ENCODE results near the gene CHAF1A.

Gene CHAF1A

GRCh38 chr19:4464815-4465581 is 62.6 kb downstream of the CHAF1A start:
- no peak for DNase-seq

GRCh38 chr19:4467835-4468234 is 65.4 kb downstream of the CHAF1A start:
- DNase-seq = no peak

- peak; percentile 100 for DNase-seq
These were observed 69.1 kb downstream of the CHAF1A start for GRCh38 chr19:4471403-4472173.

- no peak for DNase-seq
These were observed 69.9 kb downstream of the CHAF1A start, which contains the start of gene HDGFL2 for GRCh38 chr19:4472174-4472974. HDGFL2 (plus strand) TSS chr19:4472297; CDS start chr19:4472351, 54 bp downstream.

- DNase-seq = no peak
These were observed 70.7 kb downstream of the CHAF1A start for GRCh38 chr19:4473011-4473762.

- DNase-seq = no peak
These were observed 71.5 kb downstream of the CHAF1A start for GRCh38 chr19:4473763-4474513.

GRCh38 chr19:4474514-4475022 is 72.1 kb downstream of the CHAF1A start:
- no peak for DNase-seq

GRCh38 chr19:4477034-4477801 is 74.8 kb downstream of the CHAF1A start:
- DNase-seq = no peak

GRCh38 chr19:4482721-4483364 is 80.4 kb downstream of the CHAF1A start:
- no peak for DNase-seq

- no peak for DNase-seq
These were observed 80.9 kb downstream of the CHAF1A start for GRCh38 chr19:4483385-4483784.

GRCh38 chr19:4487572-4487971 is 85.1 kb downstream of the CHAF1A start:
- no peak for DNase-seq

- DNase-seq = no peak
These were observed 86.1 kb downstream of the CHAF1A start for GRCh38 chr19:4488496-4488895.

- no peak for DNase-seq
These were observed 89.0 kb downstream of the CHAF1A start for GRCh38 chr19:4491446-4491845.

- DNase-seq = no peak
These were observed 90.1 kb downstream of the CHAF1A start for GRCh38 chr19:4492337-4493103.

Measured in CD4-positive, alpha-beta T cell treated with Interleukin-4 for 4 hours (primary cell).